ENCODE measurements around the gene UNC13A.

UNC13A gene

GRCh38 chr19:17623224-17623935, 64.8 kb downstream of the UNC13A start:
- no peak overlapping the region for H2AFZ ChIP-seq (ENCODE audit: low read depth, low read length, severe bottlenecking)
- H3K9me2 ChIP-seq (replicated peaks; ENCODE audit: insufficient read depth, low read length): no peaks in the 10 kb centered on the region
- no peaks in the 10 kb centered on the region for H3K36me3 ChIP-seq (ENCODE audit: low read length)
- H3K9me3 ChIP-seq (ENCODE audit: insufficient read depth, low read length): no peaks in the 10 kb centered on the region
- no peak overlapping the region for H3K4me2 ChIP-seq (ENCODE audit: low read depth, low read length, poor library complexity, severe bottlenecking)
- H3K4me3 ChIP-seq (ENCODE audit: insufficient read depth, low read length, poor library complexity, severe bottlenecking): no peak overlapping the region
- H4K20me1 ChIP-seq (ENCODE audit: low read depth, low read length): no peaks in the 10 kb centered on the region
- H3K9ac ChIP-seq (ENCODE audit: low read length): no peak overlapping the region
- no peak overlapping the region for H3K27ac ChIP-seq (ENCODE audit: low read depth, low read length)
- TF ChIP-seq, protein P1, sequence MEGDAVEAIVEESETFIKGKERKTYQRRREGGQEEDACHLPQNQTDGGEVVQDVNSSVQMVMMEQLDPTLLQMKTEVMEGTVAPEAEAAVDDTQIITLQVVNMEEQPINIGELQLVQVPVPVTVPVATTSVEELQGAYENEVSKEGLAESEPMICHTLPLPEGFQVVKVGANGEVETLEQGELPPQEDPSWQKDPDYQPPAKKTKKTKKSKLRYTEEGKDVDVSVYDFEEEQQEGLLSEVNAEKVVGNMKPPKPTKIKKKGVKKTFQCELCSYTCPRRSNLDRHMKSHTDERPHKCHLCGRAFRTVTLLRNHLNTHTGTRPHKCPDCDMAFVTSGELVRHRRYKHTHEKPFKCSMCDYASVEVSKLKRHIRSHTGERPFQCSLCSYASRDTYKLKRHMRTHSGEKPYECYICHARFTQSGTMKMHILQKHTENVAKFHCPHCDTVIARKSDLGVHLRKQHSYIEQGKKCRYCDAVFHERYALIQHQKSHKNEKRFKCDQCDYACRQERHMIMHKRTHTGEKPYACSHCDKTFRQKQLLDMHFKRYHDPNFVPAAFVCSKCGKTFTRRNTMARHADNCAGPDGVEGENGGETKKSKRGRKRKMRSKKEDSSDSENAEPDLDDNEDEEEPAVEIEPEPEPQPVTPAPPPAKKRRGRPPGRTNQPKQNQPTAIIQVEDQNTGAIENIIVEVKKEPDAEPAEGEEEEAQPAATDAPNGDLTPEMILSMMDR (IDR thresholded peaks at IDR 0.05; ENCODE audit: insufficient read depth, low read length, poor library complexity, severe bottlenecking): no peak
- H3K27me3 ChIP-seq (ENCODE audit: low read length): no peaks in the 10 kb centered on the region
- no peaks in the 10 kb centered on the region for H3K79me2 ChIP-seq (ENCODE audit: insufficient read depth, low read length)
- H3F3A ChIP-seq (ENCODE audit: insufficient read depth): no peaks in the 10 kb centered on the region

- no peak for TF ChIP-seq EZH2phosphoT487 (conservative IDR thresholded peaks at IDR 0.05; ENCODE audit: low read length)
- TF ChIP-seq, protein P1 (IDR thresholded peaks at IDR 0.05; ENCODE audit: insufficient read depth, low read length, poor library complexity, severe bottlenecking): no peak
- H3K4me2 ChIP-seq (ENCODE audit: low read depth, low read length, poor library complexity, severe bottlenecking): no peak overlapping the region
- H3K9me2 ChIP-seq (replicated peaks; ENCODE audit: insufficient read depth, low read length): no peaks in the 10 kb centered on the region
- no peak overlapping the region for H2AFZ ChIP-seq (ENCODE audit: low read depth, low read length, severe bottlenecking)
- H4K20me1 ChIP-seq (ENCODE audit: low read depth, low read length): no peaks in the 10 kb centered on the region
- H3K9ac ChIP-seq (ENCODE audit: low read length): no peak overlapping the region
- no peak overlapping the region for H3K27ac ChIP-seq (ENCODE audit: low read depth, low read length)
- H3K36me3 ChIP-seq (ENCODE audit: low read length): no peaks in the 10 kb centered on the region
- no peaks in the 10 kb centered on the region for H3K9me3 ChIP-seq (ENCODE audit: insufficient read depth, low read length)
- no peak overlapping the region for H3K4me3 ChIP-seq (ENCODE audit: insufficient read depth, low read length, poor library complexity, severe bottlenecking)
- no peaks in the 10 kb centered on the region for H3K27me3 ChIP-seq (ENCODE audit: low read length)
- H3K79me2 ChIP-seq (ENCODE audit: insufficient read depth, low read length): no peaks in the 10 kb centered on the region
- H3F3A ChIP-seq (ENCODE audit: insufficient read depth): no peaks in the 10 kb centered on the region
Observed at GRCh38 chr19:17620696-17621095, 67.5 kb downstream of the UNC13A start.

GRCh38 chr19:17618936-17619335, 69.2 kb downstream of the UNC13A start:
- H3K4me3 ChIP-seq (ENCODE audit: insufficient read depth, low read length, poor library complexity, severe bottlenecking): no peak overlapping the region
- no peaks in the 10 kb centered on the region for H4K20me1 ChIP-seq (ENCODE audit: low read depth, low read length)
- no peaks in the 10 kb centered on the region for H3K9me3 ChIP-seq (ENCODE audit: insufficient read depth, low read length)
- no peak overlapping the region for H3K4me2 ChIP-seq (ENCODE audit: low read depth, low read length, poor library complexity, severe bottlenecking)
- no peaks in the 10 kb centered on the region for H3K9me2 ChIP-seq (replicated peaks; ENCODE audit: insufficient read depth, low read length)
- no peak overlapping the region for H2AFZ ChIP-seq (ENCODE audit: low read depth, low read length, severe bottlenecking)
- H3K27me3 ChIP-seq (ENCODE audit: low read length): no peaks in the 10 kb centered on the region
- no peak overlapping the region for H3K27ac ChIP-seq (ENCODE audit: low read depth, low read length)
- no peak overlapping the region for H3K9ac ChIP-seq (ENCODE audit: low read length)
- no peaks in the 10 kb centered on the region for H3F3A ChIP-seq (ENCODE audit: insufficient read depth)
- no peaks in the 10 kb centered on the region for H3K36me3 ChIP-seq (ENCODE audit: low read length)
- no peak for TF ChIP-seq EZH2phosphoT487 (conservative IDR thresholded peaks at IDR 0.05; ENCODE audit: low read length)
- TF ChIP-seq, protein P1 (IDR thresholded peaks at IDR 0.05; ENCODE audit: insufficient read depth, low read length, poor library complexity, severe bottlenecking): no peak
- no peaks in the 10 kb centered on the region for H3K79me2 ChIP-seq (ENCODE audit: insufficient read depth, low read length)
